CD14-positive monocyte (primary cell): Measurements from ENCODE around the gene PTPRR. TPM values are rescaled to one million over a fixed set of nuclear protein-coding genes. Genes with fewer than 3 reads are reported as not detected.

Experiments used
- DNase-seq, 3 donors: peaks; one replicate each; pipeline ENCODE4 v3.0.0-alpha.2; 2011 to 2022
- H2AFZ ChIP-seq: 2 replicates; pipeline ENCODE4 v1.6.0; 2012; ENCODE audit warnings: mild to moderate bottlenecking, low read depth, low read length, inconsistent platforms; ENCODE audit not compliant: insufficient read depth, poor library complexity, severe bottlenecking
- H3K27ac ChIP-seq, 2 donors: 1 replicate in 1 of 2; 2 replicates in 1 of 2; pipeline ENCODE4 v1.5.1; 2012 to 2013; ENCODE audit warnings: low read length in 2 of 2, control low read depth in 1 of 2, inconsistent platforms in 1 of 2, low read depth in 1 of 2, mild to moderate bottlenecking in 1 of 2
- H3K27me3 ChIP-seq, 2 donors: one replicate each; pipeline versions ENCODE4 v1.6.0 to v1.6.1; 2011 to 2013; ENCODE audit warnings: low read length in 2 of 2; ENCODE audit not compliant: control insufficient read depth in 2 of 2, insufficient read depth in 2 of 2
- H3K36me3 ChIP-seq, 2 donors: replicated peaks in 1 of 2; 1 replicate in 1 of 2; 2 replicates in 1 of 2; pipeline versions ENCODE4 v1.5.1 to v1.6.1; 2012 to 2013; ENCODE audit warnings: low read length in 2 of 2, control low read depth in 1 of 2, inconsistent platforms in 1 of 2, mild to moderate bottlenecking in 1 of 2; ENCODE audit not compliant: insufficient read depth in 2 of 2, control insufficient read depth in 1 of 2
- H3K4me1 ChIP-seq, 2 donors: 1 replicate in 1 of 2; 2 replicates in 1 of 2; pipeline versions ENCODE4 v1.5.1 to v1.6.1; 2012 to 2013; ENCODE audit warnings: low read length in 2 of 2, control low read depth in 1 of 2, inconsistent platforms in 1 of 2, mild to moderate bottlenecking in 1 of 2, moderate library complexity in 1 of 2; ENCODE audit not compliant: insufficient read depth in 2 of 2, control insufficient read depth in 1 of 2
- H3K4me2 ChIP-seq: replicated peaks from 2 replicates; pipeline ENCODE3; 2012; ENCODE audit warnings: low read length, moderate library complexity, mild to moderate bottlenecking; ENCODE audit not compliant: poor library complexity, severe bottlenecking; ENCODE audit errors: extremely low read depth
- H3K4me3 ChIP-seq, 3 experiments: fragments of 200-600 bp in 1 of 3; sonication (generic) in 1 of 3; replicated peaks in 1 of 3; 1 replicate in 2 of 3; 2 replicates in 1 of 3; pipeline ENCODE4 v1.5.1; 2011 to 2013; ENCODE audit warnings: low read length in 3 of 3, mild to moderate bottlenecking in 3 of 3, control low read depth in 2 of 3, low read depth in 2 of 3, inconsistent platforms in 1 of 3, moderate library complexity in 1 of 3
- H3K79me2 ChIP-seq: 2 replicates; pipeline ENCODE4 v1.6.0; 2012; ENCODE audit warnings: mild to moderate bottlenecking, control low read depth, inconsistent platforms, low read length, moderate library complexity; ENCODE audit not compliant: insufficient read depth
- H3K9ac ChIP-seq: 2 replicates; pipeline ENCODE4 v1.6.0; 2017; ENCODE audit warnings: low read length, mild to moderate bottlenecking; ENCODE audit not compliant: insufficient read depth, poor library complexity, severe bottlenecking
- H3K9me3 ChIP-seq, 2 donors: replicated peaks in 1 of 2; 1 replicate in 1 of 2; 2 replicates in 1 of 2; pipeline versions ENCODE4 v1.5.1 to v1.6.1; 2012 to 2013; ENCODE audit warnings: low read length in 2 of 2, control low read depth in 1 of 2; ENCODE audit not compliant: control insufficient read depth in 1 of 2, insufficient read depth in 1 of 2
- H4K20me1 ChIP-seq: 2 replicates; pipeline ENCODE4 v1.6.0; 2012; ENCODE audit warnings: mild to moderate bottlenecking, low read length, control low read depth, moderate library complexity; ENCODE audit not compliant: insufficient read depth
- H3K27ac Mint-ChIP-seq, 7 donors: one replicate each; pipeline ENCODE4 v1.8.0; 2020; ENCODE audit warnings: mild to moderate bottlenecking in 7 of 7, mixed read lengths in 7 of 7, moderate library complexity in 6 of 7, inconsistent platforms in 2 of 7
- H3K27me3 Mint-ChIP-seq, 3 donors: one replicate each; pipeline ENCODE4 v1.8.0; 2021 to 2022; ENCODE audit warnings: low read depth in 3 of 3, mild to moderate bottlenecking in 3 of 3, mixed read lengths in 3 of 3, moderate library complexity in 3 of 3, inconsistent platforms in 1 of 3
- H3K36me3 Mint-ChIP-seq, 2 donors: one replicate each; pipeline ENCODE4 v1.8.0; 2020; ENCODE audit warnings: mixed read lengths in 2 of 2, inconsistent platforms in 1 of 2, mild to moderate bottlenecking in 1 of 2
- H3K4me1 Mint-ChIP-seq: one replicate; pipeline ENCODE4 v1.8.0; 2020; ENCODE audit warnings: mild to moderate bottlenecking, mixed read lengths
- H3K4me3 Mint-ChIP-seq, 2 donors: one replicate each; pipeline ENCODE4 v1.8.0; 2020; ENCODE audit warnings: mild to moderate bottlenecking in 2 of 2, mixed read lengths in 2 of 2, moderate library complexity in 1 of 2
- H3K9me3 Mint-ChIP-seq, 7 donors: one replicate each; pipeline ENCODE4 v1.8.0; 2020 to 2022; ENCODE audit warnings: mixed read lengths in 7 of 7, mild to moderate bottlenecking in 6 of 7, moderate library complexity in 6 of 7, inconsistent platforms in 2 of 7
- CTCF ChIP-seq: fragments of 200-600 bp; IDR thresholded peaks from one replicate; pipeline ENCODE4 v1.8.0; 2022; ENCODE audit warnings: antibody characterized with exemption, mild to moderate bottlenecking
- WGBS: methylation state at CpG from one replicate; pipeline ENCODE4 v1.1.5; 2013; ENCODE audit warnings: missing lambda C conversion rate; ENCODE audit not compliant: insufficient coverage; 5-methylcytosine and 5-hydroxymethylcytosine counted together
- intact Hi-C, 2 donors: fragments of 100-400 bp; cut with micrococcal nuclease; formaldehyde crosslinking; loops; one replicate each; pipeline versions ENCODE4 v1.15.0 to v1.15.1; 2023
- polyA plus RNA-seq, 3 donors: library from polyadenylated mRNA; depleted of rRNA in 1 of 3; unstranded in 2 of 3; stranded (reverse) in 1 of 3; fragments of 300-500 nt in 2 of 3; fragments of >200 nt in 1 of 3; fragmentation: Illumina TruSeq in 2 of 3; gene quantifications; 1 replicate in 2 of 3; 2 replicates in 1 of 3; pipeline ENCODE4 v1.2.3, GENCODE V29; 2012 to 2021

PTPRR gene
- polyA plus RNA-seq, 3 donors: not detected

GRCh38 chr12:70756791-70757190 is 163.7 kb downstream of the PTPRR start:
- no peak for DNase-seq
- H3K27me3 Mint-ChIP-seq: peaks cover 0 to 2% (median 0%) of the 10 kb centered on the region in 3 donors
- Histone ChIP-seq H3K36me3 (no peaks in the 10 kb centered on the region), H3K9ac (no peak overlapping the region), H3K27me3 (no peaks in the 10 kb centered on the region), H3K4me2 (no peak overlapping the region), H3K27ac (no peak overlapping the region), H3K9me3 (peaks cover 0 to 5% of the 10 kb centered on the region in 2 donors), H3K4me1 (no peaks in the 10 kb centered on the region), H4K20me1 (no peaks in the 10 kb centered on the region), H2AFZ (no peak overlapping the region), H3K4me3 (no peak overlapping the region), H3K79me2 (no peaks in the 10 kb centered on the region)
- H3K36me3 Mint-ChIP-seq: no peaks in the 10 kb centered on the region
- no peaks in the 10 kb centered on the region for H3K4me1 Mint-ChIP-seq
- no peak overlapping the region for H3K27ac Mint-ChIP-seq
- intact Hi-C loops: no loop called here
- H3K9me3 Mint-ChIP-seq: peaks cover 0 to 4% (median 0%) of the 10 kb centered on the region in 7 donors
- TF ChIP-seq CTCF: no peak
- H3K4me3 Mint-ChIP-seq: no peak overlapping the region
- no CpG with 5 or more reads among the region's 2 CpGs for WGBS

DNA sequence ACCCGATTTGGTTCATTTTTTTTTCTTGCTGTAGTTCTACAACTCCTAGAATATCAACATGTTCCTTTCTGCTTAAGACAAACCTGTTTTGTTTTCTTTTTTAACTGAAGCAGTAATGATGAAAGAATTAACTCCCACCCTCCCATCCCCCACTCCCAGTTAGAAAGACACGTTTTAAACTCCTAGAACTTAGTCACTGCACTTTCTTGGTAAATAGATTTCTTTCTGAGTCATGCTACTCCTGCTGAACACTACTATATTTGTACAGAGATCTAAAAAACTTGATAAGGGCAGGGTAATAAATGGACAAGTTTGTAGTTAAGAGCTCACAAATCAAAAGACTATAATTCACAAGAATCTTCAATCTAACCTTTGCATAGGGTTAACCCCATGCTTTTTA is 164.4 kb downstream of the PTPRR start:
- H3K9me3 Mint-ChIP-seq: peaks cover 0 to 4% (median 0%) of the 10 kb centered on the region in 7 donors
- no peak overlapping the region for H3K9ac ChIP-seq
- no CpG with 5 or more reads among the region's 2 CpGs for WGBS

More for the DNA sequence above, 164.4 kb downstream of the PTPRR start:
- Mint-ChIP-seq H3K36me3 (no peaks in the 10 kb centered on the region), H3K4me3 (no peak overlapping the region), H3K27me3 (peaks cover 0 to 2% (median 0%) of the 10 kb centered on the region in 3 donors), H3K4me1 (no peaks in the 10 kb centered on the region), H3K27ac (no peak overlapping the region)
- TF ChIP-seq CTCF: no peak
- DNase-seq: no peak
- intact Hi-C loops: no loop called here
- Histone ChIP-seq H3K4me1 (no peaks in the 10 kb centered on the region), H3K27ac (no peak overlapping the region), H3K4me2 (no peak overlapping the region), H3K9me3 (peaks cover 0 to 5% of the 10 kb centered on the region in 2 donors), H3K79me2 (no peaks in the 10 kb centered on the region), H3K4me3 (no peak overlapping the region), H3K36me3 (no peaks in the 10 kb centered on the region), H4K20me1 (no peaks in the 10 kb centered on the region), H2AFZ (no peak overlapping the region), H3K27me3 (no peaks in the 10 kb centered on the region)
